WTC11 (cell line): ENCODE results near the gene MMAB.

Source experiments
- CTCF ChIP-seq: fragments of 200-600 bp; IDR thresholded peaks from 2 replicates; pipeline ENCODE4 v1.8.0; 2022; ENCODE audit warnings: antibody characterized with exemption
- E2F1 ChIP-seq: sonication (generic); formaldehyde crosslinking; IDR thresholded peaks from 2 replicates; pipeline ENCODE4 v1.8.0; 2022; ENCODE audit warnings: mild to moderate bottlenecking, missing genetic modification reagents
- FOXJ3 ChIP-seq: sonication (generic); formaldehyde crosslinking; IDR thresholded peaks from 2 replicates; pipeline ENCODE4 v1.9.0; 2021; ENCODE audit warnings: missing genetic modification reagents, mild to moderate bottlenecking, borderline replicate concordance
- FOXK1 ChIP-seq: sonication (generic); formaldehyde crosslinking; IDR thresholded peaks from 2 replicates; pipeline ENCODE4 v1.8.0; 2022; ENCODE audit warnings: mild to moderate bottlenecking, moderate library complexity, missing genetic modification reagents
- HMGXB4 ChIP-seq: sonication (generic); formaldehyde crosslinking; IDR thresholded peaks from 2 replicates; pipeline ENCODE4 v1.8.1; 2023; ENCODE audit warnings: mild to moderate bottlenecking, moderate library complexity, missing genetic modification reagents
- JUN ChIP-seq: sonication (generic); formaldehyde crosslinking; IDR thresholded peaks from 2 replicates; pipeline ENCODE4 v1.8.0; 2023; ENCODE audit warnings: mild to moderate bottlenecking, missing genetic modification reagents
- KAT7 ChIP-seq: sonication (generic); formaldehyde crosslinking; IDR thresholded peaks from 2 replicates; pipeline ENCODE4 v1.8.1; 2023; ENCODE audit warnings: missing genetic modification reagents, mild to moderate bottlenecking, borderline replicate concordance
- RELA ChIP-seq: sonication (generic); formaldehyde crosslinking; IDR thresholded peaks from 2 replicates; pipeline ENCODE4 v1.8.1; 2022; ENCODE audit warnings: missing genetic modification reagents, mild to moderate bottlenecking, borderline replicate concordance
- USF1 ChIP-seq: sonication (generic); formaldehyde crosslinking; IDR thresholded peaks from 2 replicates; pipeline ENCODE4 v1.8.0; 2022; ENCODE audit warnings: mild to moderate bottlenecking, missing genetic modification reagents
- TF ChIP-seq, protein P1 (sequence below): fragments of 250-450 bp; sonication (Bioruptor Pico); conservative IDR thresholded peaks from 2 replicates; pipeline ENCODE4 v1.9.0; 2021; ENCODE audit warnings: mild to moderate bottlenecking

DNA sequence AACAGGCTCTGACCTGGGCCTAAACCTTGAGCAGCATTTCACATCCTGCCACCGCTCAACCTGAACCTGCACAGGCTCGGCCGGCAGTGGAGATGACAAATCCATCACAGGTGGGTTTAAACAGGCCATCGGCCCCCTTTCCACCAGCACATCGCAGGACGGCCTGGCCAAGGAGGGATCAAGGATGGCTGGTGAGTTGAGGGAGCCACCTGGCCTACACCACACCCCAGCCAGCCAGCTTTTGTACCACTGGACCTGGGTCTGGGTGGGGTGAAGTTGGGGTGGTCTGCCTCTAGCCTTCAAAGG is 14.2 kb downstream of the MMAB start:
- TF ChIP-seq, protein P1, sequence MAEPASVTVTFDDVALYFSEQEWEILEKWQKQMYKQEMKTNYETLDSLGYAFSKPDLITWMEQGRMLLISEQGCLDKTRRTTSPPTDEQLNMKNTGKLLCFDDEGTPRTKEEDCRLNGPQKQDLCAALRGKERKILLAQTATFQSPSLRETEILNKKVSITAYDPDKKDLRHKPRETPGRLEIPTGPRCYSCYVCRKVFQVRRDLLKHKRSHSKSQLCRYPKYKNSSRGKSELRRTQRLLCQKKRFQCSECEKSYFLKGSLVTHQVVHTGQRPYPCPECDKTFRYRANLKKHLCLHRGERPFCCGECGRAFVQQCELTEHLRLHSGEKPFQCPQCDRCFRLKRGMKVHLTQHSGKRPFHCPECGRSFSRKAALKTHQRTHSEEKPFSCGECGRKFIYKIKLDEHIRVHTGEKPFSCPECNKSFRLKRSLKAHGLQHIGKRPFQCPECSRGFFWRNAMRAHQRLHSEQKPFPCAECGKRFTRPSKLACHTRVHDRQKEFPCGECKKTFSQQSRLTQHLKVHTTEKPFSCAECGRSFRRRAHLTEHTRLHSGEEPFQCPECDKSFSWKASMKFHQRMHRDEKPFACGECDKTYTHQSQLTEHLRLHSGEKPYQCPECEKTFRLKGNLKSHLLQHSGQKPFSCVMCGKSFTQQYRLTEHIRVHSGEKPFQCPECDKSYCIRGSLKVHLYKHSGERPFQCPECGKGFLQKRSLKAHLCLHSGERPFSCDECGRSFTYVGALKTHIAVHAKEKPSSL = no peak
- no peak for TF ChIP-seq FOXK1 (CRISPR knock-in tag)
- TF ChIP-seq CTCF = no peak
- no peak for TF ChIP-seq USF1 (CRISPR knock-in tag)
- no peak for TF ChIP-seq RELA
- no peak for TF ChIP-seq KAT7 (CRISPR knock-in tag)
- TF ChIP-seq E2F1 (CRISPR knock-in tag) = no peak
- no peak for TF ChIP-seq FOXJ3
- no peak for TF ChIP-seq HMGXB4 (CRISPR knock-in tag)
- TF ChIP-seq JUN (CRISPR knock-in tag) = no peak
